Neural progenitor cell (in vitro differentiated cells): ENCODE results near the gene C11orf52. TPM values are rescaled to one million over a fixed set of nuclear protein-coding genes. Genes with fewer than 3 reads are reported as not detected.
A peak's percentile ranks its signal among the peaks of the same experiment; 100 is the strongest.
"Not testable (repeated sequence)": the region's sequence is repeated elsewhere in the genome, so short reads cannot be mapped to it uniquely, and the experiment has no call there.

Source experiments
- DNase-seq: peaks from one replicate; pipeline ENCODE4 v3.0.0-alpha.2; 2016; ENCODE audit warnings: low spot score
- H2AFZ ChIP-seq: fragments of 200-600 bp; sonication (generic); replicated peaks from 2 replicates; pipeline ENCODE4 v1.6.1; 2016; ENCODE audit warnings: antibody characterized with exemption
- H3F3A ChIP-seq: fragments of 200-600 bp; sonication (generic); 2 replicates; pipeline ENCODE4 v1.6.1; 2016; ENCODE audit warnings: antibody characterized with exemption, low read depth
- H3K27ac ChIP-seq: fragments of 200-600 bp; sonication (generic); 2 replicates; pipeline ENCODE4 v1.5.1; 2016; ENCODE audit warnings: mild to moderate bottlenecking
- H3K27me3 ChIP-seq: fragments of 200-600 bp; sonication (generic); 2 replicates; pipeline ENCODE4 v1.6.1; 2016; ENCODE audit warnings: mild to moderate bottlenecking, moderate library complexity
- H3K36me3 ChIP-seq: fragments of 200-600 bp; sonication (generic); 2 replicates; pipeline ENCODE4 v1.5.1; 2016
- H3K4me1 ChIP-seq: fragments of 200-600 bp; sonication (generic); 2 replicates; pipeline ENCODE4 v1.6.1; 2016; ENCODE audit warnings: mixed run types
- H3K4me2 ChIP-seq: fragments of 200-600 bp; sonication (generic); 2 replicates; pipeline ENCODE4 v1.6.1; 2016
- H3K4me3 ChIP-seq: fragments of 200-600 bp; sonication (generic); 2 replicates; pipeline ENCODE4 v1.5.1; 2016
- H3K79me2 ChIP-seq: fragments of 200-600 bp; sonication (generic); 2 replicates; pipeline ENCODE4 v1.6.1; 2016; ENCODE audit warnings: low read depth
- H3K9ac ChIP-seq: fragments of 200-600 bp; sonication (generic); 2 replicates; pipeline ENCODE4 v1.6.1; 2016
- H3K9me3 ChIP-seq: fragments of 200-600 bp; sonication (generic); 2 replicates; pipeline ENCODE4 v1.5.1; 2016; ENCODE audit warnings: low read depth
- H4K20me1 ChIP-seq: fragments of 200-600 bp; sonication (generic); 2 replicates; pipeline ENCODE4 v1.6.1; 2016; ENCODE audit warnings: low read depth
- H3K27ac Mint-ChIP-seq: 3 replicates; pipeline ENCODE4 v1.8.0; 2021; ENCODE audit warnings: mixed read lengths
- H3K27me3 Mint-ChIP-seq: 2 replicates; pipeline ENCODE4 v1.8.0; 2022; ENCODE audit warnings: low read depth, mild to moderate bottlenecking, inconsistent platforms, moderate library complexity, mixed read lengths; ENCODE audit not compliant: insufficient read depth
- H3K36me3 Mint-ChIP-seq: 3 replicates; pipeline ENCODE4 v1.8.0; 2021; ENCODE audit warnings: mixed read lengths
- H3K4me1 Mint-ChIP-seq: 3 replicates; pipeline ENCODE4 v1.8.0; 2021; ENCODE audit warnings: mixed read lengths
- H3K4me3 Mint-ChIP-seq: 3 replicates; pipeline ENCODE4 v1.8.0; 2021; ENCODE audit warnings: mild to moderate bottlenecking, moderate library complexity, mixed read lengths
- H3K9me3 Mint-ChIP-seq: 3 replicates; pipeline ENCODE4 v1.8.0; 2020; ENCODE audit warnings: mixed read lengths
- CTCF ChIP-seq: fragments of 200-600 bp; sonication (generic); IDR thresholded peaks from 2 replicates; pipeline ENCODE4 v1.5.1; 2017; ENCODE audit warnings: antibody characterized with exemption, mild to moderate bottlenecking
- EZH2 ChIP-seq: fragments of 200-600 bp; sonication (generic); IDR thresholded peaks from 2 replicates; pipeline ENCODE4 v1.6.1; 2017; ENCODE audit warnings: antibody characterized with exemption, mild to moderate bottlenecking, moderate library complexity
- EZH2phosphoT487 ChIP-seq: fragments of 200-600 bp; sonication (generic); IDR thresholded peaks from 2 replicates; pipeline ENCODE4 v1.6.1; 2017; ENCODE audit warnings: antibody characterized with exemption
- total RNA-seq: library from RNA; depleted of rRNA; stranded (reverse); fragments of >200 nt; gene quantifications from 2 replicates; pipeline ENCODE4 v1.2.3, GENCODE V29; 2015; ENCODE audit warnings: low replicate concordance

Gene C11orf52
- total RNA-seq, 1 donor from 2014 or later = not detected

- Histone ChIP-seq H3K9ac (peak overlapping the region; percentile 22), H2AFZ (peak overlapping the region; percentile 65), H4K20me1 (no peaks in the 10 kb centered on the region), H3K36me3 (no peaks in the 10 kb centered on the region), H3K4me1 (peaks cover 26% of the 10 kb centered on the region), H3K4me2 (peak overlapping the region; percentile 78), H3K79me2 (no peaks in the 10 kb centered on the region), H3F3A (peaks cover 20% of the 10 kb centered on the region), H3K27me3 (no peaks in the 10 kb centered on the region), H3K27ac (peak overlapping the region; percentile 34), H3K4me3 (peak overlapping the region; percentile 46), H3K9me3 (no peaks in the 10 kb centered on the region)
- Mint-ChIP-seq H3K4me3 (peak overlapping the region; percentile 84), H3K27me3 (peaks cover 3% of the 10 kb centered on the region), H3K4me1 (peaks cover 34% of the 10 kb centered on the region), H3K27ac (peak overlapping the region; percentile 96), H3K36me3 (no peaks in the 10 kb centered on the region), H3K9me3 (no peaks in the 10 kb centered on the region)
- peak; percentile 98 for DNase-seq
- TF ChIP-seq EZH2phosphoT487 = no peak
- TF ChIP-seq EZH2 = no peak
- TF ChIP-seq CTCF = no peak
Observed at GRCh38 chr11:111926505-111927391, 8.0 kb downstream of the C11orf52 start.

- no peaks in the 10 kb centered on the region for H3K9me3 ChIP-seq
- H3K36me3 Mint-ChIP-seq = no peaks in the 10 kb centered on the region
- H3K27ac ChIP-seq = no peak overlapping the region
- H3K4me1 Mint-ChIP-seq = peaks cover 32% of the 10 kb centered on the region
- peaks cover 13% of the 10 kb centered on the region for H3K4me1 ChIP-seq
- peak overlapping the region; percentile 1 for H3K9ac ChIP-seq
- H3K36me3 ChIP-seq = no peaks in the 10 kb centered on the region
- DNase-seq = no peak
- H3K27me3 Mint-ChIP-seq = peaks cover 3% of the 10 kb centered on the region
- no peak overlapping the region for H3K4me3 Mint-ChIP-seq
- H2AFZ ChIP-seq = no peak overlapping the region
- no peak overlapping the region for H3K4me3 ChIP-seq
- H3K9me3 Mint-ChIP-seq = no peaks in the 10 kb centered on the region
- H3K27ac Mint-ChIP-seq = no peak overlapping the region
- H3K79me2 ChIP-seq = no peaks in the 10 kb centered on the region
- no peaks in the 10 kb centered on the region for H3K27me3 ChIP-seq
- H3F3A ChIP-seq = peaks cover 17% of the 10 kb centered on the region
- TF ChIP-seq CTCF (no peak), EZH2phosphoT487 (no peak), EZH2 (no peak)
- H4K20me1 ChIP-seq = no peaks in the 10 kb centered on the region
- H3K4me2 ChIP-seq = no peak overlapping the region
Observed at GRCh38 chr11:111930472-111930871, 11.8 kb downstream of the C11orf52 start.

- Histone ChIP-seq H3K4me1 (peaks cover 18% of the 10 kb centered on the region), H3K27me3 (no peaks in the 10 kb centered on the region), H4K20me1 (no peaks in the 10 kb centered on the region), H3K36me3 (no peaks in the 10 kb centered on the region), H3K79me2 (no peaks in the 10 kb centered on the region), H2AFZ (no peak overlapping the region), H3K9ac (no peak overlapping the region), H3K9me3 (no peaks in the 10 kb centered on the region), H3K27ac (no peak overlapping the region), H3F3A (peaks cover 25% of the 10 kb centered on the region), H3K4me2 (no peak overlapping the region), H3K4me3 (no peak overlapping the region)
- no peaks in the 10 kb centered on the region for H3K36me3 Mint-ChIP-seq
- peaks cover 32% of the 10 kb centered on the region for H3K4me1 Mint-ChIP-seq
- H3K27me3 Mint-ChIP-seq = peaks cover 3% of the 10 kb centered on the region
- H3K9me3 Mint-ChIP-seq = no peaks in the 10 kb centered on the region
- TF ChIP-seq CTCF (no peak), EZH2 (no peak)
- no peak for DNase-seq
- no peak overlapping the region for H3K27ac Mint-ChIP-seq
- H3K4me3 Mint-ChIP-seq = no peak overlapping the region
Observed at GRCh38 chr11:111932611-111932950, 13.9 kb downstream of the C11orf52 start.

- H3F3A ChIP-seq = peaks cover 30% of the 10 kb centered on the region
- not testable (repeated sequence) for H3K9ac ChIP-seq, H3K9me3 Mint-ChIP-seq, H2AFZ ChIP-seq, H3K4me2 ChIP-seq, H3K27ac ChIP-seq, H3K36me3 ChIP-seq, H3K9me3 ChIP-seq, DNase-seq, H3K27ac Mint-ChIP-seq, H4K20me1 ChIP-seq, H3K27me3 Mint-ChIP-seq, H3K4me3 Mint-ChIP-seq, H3K79me2 ChIP-seq, H3K36me3 Mint-ChIP-seq, H3K27me3 ChIP-seq, H3K4me3 ChIP-seq
- peaks cover 23% of the 10 kb centered on the region for H3K4me1 ChIP-seq
- peaks cover 37% of the 10 kb centered on the region for H3K4me1 Mint-ChIP-seq
Observed at GRCh38 chr11:111933176-111933575, 14.5 kb downstream of the C11orf52 start.
